ENCODE measurements around the gene GPR25.

GPR25 gene

DNA sequence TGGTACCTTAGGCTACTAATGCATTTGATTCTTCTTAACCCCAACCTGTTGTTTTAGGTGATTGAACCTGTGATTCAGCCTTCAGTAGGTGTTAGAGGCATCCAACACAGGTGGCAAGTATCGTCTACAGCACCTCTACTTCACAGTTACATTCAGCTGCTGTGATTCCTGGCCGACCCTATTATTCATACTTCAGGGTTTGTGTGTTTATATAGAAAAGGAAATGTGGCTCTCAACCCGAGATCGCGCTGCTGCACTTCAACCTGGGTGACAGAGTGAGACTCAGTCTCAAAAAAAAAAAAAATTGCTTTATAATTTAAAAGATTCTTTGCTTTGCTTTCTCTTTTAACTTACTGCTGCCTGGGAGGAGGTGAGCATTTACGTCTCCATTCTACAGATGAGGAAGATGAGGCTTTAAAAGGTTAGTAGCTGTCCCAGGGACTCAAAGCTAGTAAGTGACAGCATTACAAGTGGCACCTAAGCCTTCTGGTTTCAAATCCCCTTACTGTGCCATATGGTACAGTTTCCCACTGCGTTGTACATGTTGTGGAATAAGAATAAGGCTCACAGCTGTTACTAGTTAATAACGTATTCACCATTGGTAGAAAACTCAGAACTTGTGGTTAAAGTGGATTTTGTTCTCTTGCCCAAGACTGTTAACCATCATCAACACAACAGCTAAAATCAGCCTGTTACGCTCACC is 9.9 kb upstream of the GPR25 start:
- TF ChIP-seq GATA2 (IDR thresholded peaks at IDR 0.05; ENCODE audit: low read depth, low read length) (no peak), GATA3 (IDR thresholded peaks at IDR 0.05; ENCODE audit: low read depth, low read length) (no peak)

GRCh38 chr1:200866116-200866515 is 6.7 kb upstream of the GPR25 start:
- TF ChIP-seq GATA3 (IDR thresholded peaks at IDR 0.05; ENCODE audit: low read depth, low read length) (no peak), GATA2 (IDR thresholded peaks at IDR 0.05; ENCODE audit: low read depth, low read length) (no peak)

DNA sequence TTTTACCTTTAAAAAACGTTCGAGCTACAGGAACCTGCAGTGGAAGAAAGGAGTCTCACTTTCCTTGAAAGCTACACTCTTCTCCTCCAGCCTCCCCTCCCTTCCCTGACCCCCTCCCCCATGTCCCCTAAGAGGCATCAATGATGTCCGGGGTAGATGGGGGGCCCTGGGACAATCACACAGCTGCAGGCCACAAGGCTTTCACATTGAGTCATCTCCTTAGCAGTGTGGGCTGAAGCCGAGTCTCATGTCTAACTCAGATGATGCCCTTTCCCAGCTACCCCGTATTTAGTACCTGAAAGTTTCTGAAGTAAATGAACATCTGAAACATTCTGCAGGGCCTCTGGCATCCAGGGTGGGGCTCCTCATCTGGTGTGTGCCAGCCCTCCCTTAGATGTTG is 6.3 kb upstream of the GPR25 start:
- no peak for TF ChIP-seq GATA2 (IDR thresholded peaks at IDR 0.05; ENCODE audit: low read depth, low read length)
- TF ChIP-seq GATA3 (IDR thresholded peaks at IDR 0.05; ENCODE audit: low read depth, low read length) = no peak

- TF ChIP-seq GATA3 (IDR thresholded peaks at IDR 0.05; ENCODE audit: low read depth, low read length) (no peak), GATA2 (IDR thresholded peaks at IDR 0.05; ENCODE audit: low read depth, low read length) (no peak)
Observed at GRCh38 chr1:200867018-200867811, 5.6 kb upstream of the GPR25 start.

- TF ChIP-seq GATA2 (IDR thresholded peaks at IDR 0.05; ENCODE audit: low read depth, low read length) = no peak
- no peak for TF ChIP-seq GATA3 (IDR thresholded peaks at IDR 0.05; ENCODE audit: low read depth, low read length)
Observed at GRCh38 chr1:200869376-200869752, 3.4 kb upstream of the GPR25 start.

- TF ChIP-seq GATA2 (IDR thresholded peaks at IDR 0.05; ENCODE audit: low read depth, low read length) = no peak
- TF ChIP-seq GATA3 (IDR thresholded peaks at IDR 0.05; ENCODE audit: low read depth, low read length) = no peak
Observed at GRCh38 chr1:200869753-200870391, 2.9 kb upstream of the GPR25 start.

GRCh38 chr1:200873116-200873670 is 412 bp downstream of the GPR25 start:
- TF ChIP-seq GATA3 (IDR thresholded peaks at IDR 0.05; ENCODE audit: low read depth, low read length) (no peak), GATA2 (IDR thresholded peaks at IDR 0.05; ENCODE audit: low read depth, low read length) (no peak)

DNA sequence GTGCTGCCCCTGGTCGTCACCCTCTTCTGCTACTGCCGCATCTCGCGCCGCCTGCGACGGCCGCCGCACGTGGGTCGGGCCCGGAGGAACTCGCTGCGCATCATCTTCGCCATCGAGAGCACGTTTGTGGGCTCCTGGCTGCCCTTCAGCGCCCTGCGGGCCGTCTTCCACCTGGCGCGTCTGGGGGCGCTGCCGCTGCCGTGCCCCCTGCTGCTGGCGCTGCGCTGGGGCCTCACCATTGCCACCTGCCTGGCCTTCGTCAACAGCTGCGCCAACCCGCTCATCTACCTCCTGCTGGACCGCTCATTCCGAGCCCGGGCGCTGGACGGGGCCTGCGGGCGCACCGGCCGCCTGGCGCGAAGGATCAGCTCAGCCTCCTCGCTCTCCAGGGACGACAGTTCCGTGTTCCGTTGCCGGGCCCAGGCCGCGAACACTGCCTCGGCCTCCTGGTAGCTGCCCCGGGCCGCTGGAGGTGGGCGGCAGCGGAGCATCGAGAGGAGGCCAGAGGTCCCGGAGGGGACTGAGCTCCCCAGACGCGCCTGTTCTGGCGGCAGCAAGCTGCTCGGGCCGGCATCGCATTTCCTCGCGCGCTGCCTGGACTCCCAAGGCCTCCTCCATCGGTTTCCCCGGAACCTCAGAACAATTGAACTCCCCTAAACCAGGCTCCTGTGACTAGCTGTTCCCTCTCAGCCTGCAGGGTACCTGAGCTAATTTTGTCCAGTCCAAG is 1.1 kb downstream of the GPR25 start:
- TF ChIP-seq GATA3 (IDR thresholded peaks at IDR 0.05; ENCODE audit: low read depth, low read length) (no peak), GATA2 (IDR thresholded peaks at IDR 0.05; ENCODE audit: low read depth, low read length) (no peak)

DNA sequence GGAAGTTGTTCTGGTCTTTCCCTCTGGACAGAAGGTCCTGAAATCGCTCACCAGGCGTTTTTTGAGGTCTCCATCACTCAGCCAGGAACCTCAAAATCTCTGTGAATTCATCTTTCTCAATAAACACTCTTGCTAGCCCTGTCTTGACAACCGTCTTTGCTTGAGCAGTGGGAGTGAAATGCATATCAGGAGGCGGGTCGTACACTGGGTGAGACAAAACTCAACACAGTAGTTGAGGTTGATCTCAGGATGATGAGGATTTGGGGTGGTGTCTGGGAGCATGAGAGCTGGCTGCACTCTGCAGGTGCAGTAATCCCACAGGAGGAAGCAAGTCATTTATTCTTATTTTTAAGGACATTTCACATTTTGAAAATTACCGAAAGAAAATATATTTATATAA is 1.9 kb downstream of the GPR25 start:
- TF ChIP-seq GATA3 (IDR thresholded peaks at IDR 0.05; ENCODE audit: low read depth, low read length) = no peak
- no peak for TF ChIP-seq GATA2 (IDR thresholded peaks at IDR 0.05; ENCODE audit: low read depth, low read length)

GRCh38 chr1:200875416-200875815 is 2.6 kb downstream of the GPR25 start:
- TF ChIP-seq GATA2 (IDR thresholded peaks at IDR 0.05; ENCODE audit: low read depth, low read length) = no peak
- TF ChIP-seq GATA3 (IDR thresholded peaks at IDR 0.05; ENCODE audit: low read depth, low read length) = no peak

GRCh38 chr1:200877010-200877409 is 4.2 kb downstream of the GPR25 start:
- TF ChIP-seq GATA2 (IDR thresholded peaks at IDR 0.05; ENCODE audit: low read depth, low read length) (no peak), GATA3 (IDR thresholded peaks at IDR 0.05; ENCODE audit: low read depth, low read length) (no peak)

DNA sequence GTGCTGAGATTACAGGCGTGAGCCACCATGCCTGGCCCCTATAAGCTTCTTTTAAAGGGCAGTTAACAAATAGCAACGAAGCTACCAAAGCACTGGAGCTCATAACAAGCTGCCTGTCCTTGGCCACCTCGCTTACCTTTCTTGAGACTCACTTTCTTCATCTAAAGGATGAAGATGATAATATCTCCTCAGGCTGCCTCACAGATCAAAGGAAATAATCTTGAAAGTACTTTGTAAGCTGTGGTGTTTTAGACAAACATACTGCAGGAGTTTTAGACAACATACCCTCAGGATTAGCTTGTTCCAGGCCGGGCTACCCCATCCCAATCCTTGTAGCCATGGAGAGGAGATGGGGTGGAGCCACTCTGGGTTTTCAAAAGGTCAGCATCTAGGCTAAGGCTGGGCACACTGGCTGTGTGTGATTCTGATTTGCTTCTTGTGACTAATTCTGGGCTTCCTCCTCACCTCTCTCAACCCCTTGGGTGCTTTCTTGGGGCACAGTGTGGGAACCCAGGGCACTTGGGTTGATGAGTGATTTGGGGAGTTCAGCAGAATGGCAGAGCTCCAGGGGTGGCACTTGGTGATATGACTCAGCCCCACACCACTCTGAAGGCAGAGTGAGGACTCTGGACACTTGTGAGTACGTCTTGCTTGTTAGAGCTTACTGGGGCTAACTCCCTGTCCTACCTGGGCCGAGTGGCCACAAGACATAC is 5.2 kb downstream of the GPR25 start:
- TF ChIP-seq GATA3 (IDR thresholded peaks at IDR 0.05; ENCODE audit: low read depth, low read length) (no peak), GATA2 (IDR thresholded peaks at IDR 0.05; ENCODE audit: low read depth, low read length) (no peak)

- TF ChIP-seq GATA2 (IDR thresholded peaks at IDR 0.05; ENCODE audit: low read depth, low read length) (no peak), GATA3 (IDR thresholded peaks at IDR 0.05; ENCODE audit: low read depth, low read length) (no peak)
Observed at GRCh38 chr1:200880212-200880611, 7.4 kb downstream of the GPR25 start.

Data from SH-SY5Y (cell line).